Measurements from ENCODE around the gene OCIAD1. TPM values are rescaled to one million over a fixed set of nuclear protein-coding genes. Genes with fewer than 3 reads are reported as not detected.
"Not testable (repeated sequence)": the region's sequence is repeated elsewhere in the genome, so short reads cannot be mapped to it uniquely, and the experiment has no call there.

Gene OCIAD1
- total and polyA plus RNA-seq, 2 of the 13 experiments (the other 11 are each of a cell fraction or from before 2014, with no cell fraction given) = 67.3 to 74.9 TPM

DNA sequence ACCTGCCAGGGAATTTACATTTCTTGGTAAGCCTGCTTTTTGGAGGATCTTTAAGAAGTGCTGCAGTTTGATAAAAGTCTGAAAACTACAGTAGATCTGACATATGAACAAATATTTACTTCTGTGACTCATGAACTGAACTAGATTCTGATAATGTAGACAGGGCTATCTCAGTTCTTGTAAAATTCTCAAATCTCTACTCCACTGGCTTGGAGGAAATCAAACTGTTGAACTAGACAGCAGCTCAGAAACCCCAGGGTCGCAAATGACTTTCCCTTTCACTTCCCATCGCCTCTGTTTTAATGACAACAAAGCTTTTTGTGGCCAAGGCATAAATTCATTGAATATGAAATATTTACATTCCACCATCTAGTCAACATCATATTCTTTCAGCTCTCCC, 15.4 kb upstream of the OCIAD1 start:
- in situ Hi-C loops (cut with HindIII; ENCODE audit: extremely low pct_ligation_motif_present, low pct_unique_long_range_greater_than_20kb) (no loop called here), intact Hi-C loops (cut with micrococcal nuclease; ENCODE audit: unreplicated experiment) (no loop called here)
- no peak overlapping the region for H3K27ac ChIP-seq (ENCODE audit: extremely low read length, insufficient read depth, low read length)
- no TSS peak for BruUV-seq (replicated peaks)
- TF ChIP-seq MAF1 (CRISPR knock-in tag; IDR thresholded peaks at IDR 0.05; ENCODE audit: borderline replicate concordance) = no peak
- TF ChIP-seq HINFP (CRISPR knock-in tag; IDR thresholded peaks at IDR 0.05; ENCODE audit: low read depth) = no peak
- TF ChIP-seq YEATS4 (CRISPR knock-in tag; IDR thresholded peaks at IDR 0.05; ENCODE audit: borderline replicate concordance) = no peak
- TF ChIP-seq ZNF816 (CRISPR knock-in tag; IDR thresholded peaks at IDR 0.05; ENCODE audit: borderline replicate concordance) = no peak
- no peak for TF ChIP-seq SMYD3 (CRISPR knock-in tag; IDR thresholded peaks at IDR 0.05)
- TF ChIP-seq ZNF383 (CRISPR knock-in tag; IDR thresholded peaks at IDR 0.05; ENCODE audit: borderline replicate concordance) = no peak
- no peak for TF ChIP-seq CHCHD3 (CRISPR knock-in tag; IDR thresholded peaks at IDR 0.05)
- TF ChIP-seq HDAC2 (CRISPR knock-in tag; IDR thresholded peaks at IDR 0.05) = no peak
- no peak for TF ChIP-seq ZNF781 (CRISPR knock-in tag; IDR thresholded peaks at IDR 0.05; ENCODE audit: borderline replicate concordance, not compliant biosample characterization)
- TF ChIP-seq, protein P1, sequence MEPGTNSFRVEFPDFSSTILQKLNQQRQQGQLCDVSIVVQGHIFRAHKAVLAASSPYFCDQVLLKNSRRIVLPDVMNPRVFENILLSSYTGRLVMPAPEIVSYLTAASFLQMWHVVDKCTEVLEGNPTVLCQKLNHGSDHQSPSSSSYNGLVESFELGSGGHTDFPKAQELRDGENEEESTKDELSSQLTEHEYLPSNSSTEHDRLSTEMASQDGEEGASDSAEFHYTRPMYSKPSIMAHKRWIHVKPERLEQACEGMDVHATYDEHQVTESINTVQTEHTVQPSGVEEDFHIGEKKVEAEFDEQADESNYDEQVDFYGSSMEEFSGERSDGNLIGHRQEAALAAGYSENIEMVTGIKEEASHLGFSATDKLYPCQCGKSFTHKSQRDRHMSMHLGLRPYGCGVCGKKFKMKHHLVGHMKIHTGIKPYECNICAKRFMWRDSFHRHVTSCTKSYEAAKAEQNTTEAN (CRISPR knock-in tag; conservative IDR thresholded peaks at IDR 0.05) = no peak
- no peak for TF ChIP-seq NR0B2 (CRISPR knock-in tag; IDR thresholded peaks at IDR 0.05)
- no peak for TF ChIP-seq ZNF12 (CRISPR knock-in tag; IDR thresholded peaks at IDR 0.05)
- no peak for TF ChIP-seq SIX4 (CRISPR knock-in tag; IDR thresholded peaks at IDR 0.05)
- no peak for TF ChIP-seq DMAP1 (CRISPR knock-in tag; IDR thresholded peaks at IDR 0.05)
- no peaks in the 10 kb centered on the region for H3K36me3 ChIP-seq (replicated peaks in 1 of 2; ENCODE audit: control insufficient read depth in 1 of 2, insufficient read depth in 2 of 2, low read length in 2 of 2)
- H3K79me2 ChIP-seq (ENCODE audit: insufficient read depth, low read length) = no peaks in the 10 kb centered on the region
- no peak for DNase-seq (ENCODE audit: low spot score)
- CTCF ChIA-PET (ENCODE audit: low intra/inter-chr PET ratio, low total read pairs) = no interaction called here
- H3K4me2 ChIP-seq (ENCODE audit: low read depth, low read length) = no peak overlapping the region
- H4K20me1 ChIP-seq (ENCODE audit: insufficient read depth, low read length) = no peaks in the 10 kb centered on the region
- POLR2A ChIA-PET = no interaction called here
- H3K9me3 ChIP-seq (ENCODE audit: low read length) = no peaks in the 10 kb centered on the region
- H3K4me3 ChIP-seq (replicated peaks in 1 of 3; ENCODE audit: insufficient read depth in 1 of 3, low read depth in 2 of 3, low read length in 3 of 3) = no peak overlapping the region
- no peak for FAIRE-seq
- WGBS (ENCODE audit: low lambda C conversion rate) = 23% methylated on average over 2 of the region's 2 CpGs
- no peak for ATAC-seq
- H3K4me1 ChIP-seq (ENCODE audit: insufficient read depth, low read length) = no peaks in the 10 kb centered on the region
- H2AFZ ChIP-seq (ENCODE audit: low read length) = no peak overlapping the region
- no peak overlapping the region for H3K9ac ChIP-seq (ENCODE audit: insufficient read depth, low read depth, low read length)
- no peaks in the 10 kb centered on the region; a peak in 1 of 5 replicates for H3K27me3 ChIP-seq (ENCODE audit: control insufficient read depth in 1 of 2, insufficient read depth in 2 of 2, low read length in 2 of 2)

- BruUV-seq (replicated peaks); H3K4me2 ChIP-seq (ENCODE audit: low read depth, low read length); POLR2A ChIA-PET; ATAC-seq; H3K4me3 ChIP-seq (replicated peaks in 1 of 3; ENCODE audit: insufficient read depth in 1 of 3, low read depth in 2 of 3, low read length in 3 of 3); intact Hi-C loops (cut with micrococcal nuclease; ENCODE audit: unreplicated experiment); H3K27ac ChIP-seq (ENCODE audit: extremely low read length, insufficient read depth, low read length); in situ Hi-C loops (cut with HindIII; ENCODE audit: extremely low pct_ligation_motif_present, low pct_unique_long_range_greater_than_20kb); H2AFZ ChIP-seq (ENCODE audit: low read length); H3K79me2 ChIP-seq (ENCODE audit: insufficient read depth, low read length); H3K9me3 ChIP-seq (ENCODE audit: low read length); H4K20me1 ChIP-seq (ENCODE audit: insufficient read depth, low read length); H3K36me3 ChIP-seq (replicated peaks in 1 of 2; ENCODE audit: control insufficient read depth in 1 of 2, insufficient read depth in 2 of 2, low read length in 2 of 2); FAIRE-seq; H3K9ac ChIP-seq (ENCODE audit: insufficient read depth, low read depth, low read length); DNase-seq (ENCODE audit: low spot score); H3K4me1 ChIP-seq (ENCODE audit: insufficient read depth, low read length); CTCF ChIA-PET (ENCODE audit: low intra/inter-chr PET ratio, low total read pairs); H3K27me3 ChIP-seq (ENCODE audit: control insufficient read depth in 1 of 2, insufficient read depth in 2 of 2, low read length in 2 of 2): not testable (repeated sequence)
- WGBS (ENCODE audit: low lambda C conversion rate) = 67% methylated on average over 7 of the region's 7 CpGs
Observed at GRCh38 chr4:48816297-48816696, 14.6 kb upstream of the OCIAD1 start.
